ENCODE measurements around the gene WDPCP. TPM values are rescaled to one million over a fixed set of nuclear protein-coding genes. Genes with fewer than 3 reads are reported as not detected.
"Not testable (repeated sequence)": the region's sequence is repeated elsewhere in the genome, so short reads cannot be mapped to it uniquely, and the experiment has no call there.

WDPCP gene
- total and polyA plus RNA-seq, 12 donors: 2.7 to 14.6 (median 9.3) TPM

DNA sequence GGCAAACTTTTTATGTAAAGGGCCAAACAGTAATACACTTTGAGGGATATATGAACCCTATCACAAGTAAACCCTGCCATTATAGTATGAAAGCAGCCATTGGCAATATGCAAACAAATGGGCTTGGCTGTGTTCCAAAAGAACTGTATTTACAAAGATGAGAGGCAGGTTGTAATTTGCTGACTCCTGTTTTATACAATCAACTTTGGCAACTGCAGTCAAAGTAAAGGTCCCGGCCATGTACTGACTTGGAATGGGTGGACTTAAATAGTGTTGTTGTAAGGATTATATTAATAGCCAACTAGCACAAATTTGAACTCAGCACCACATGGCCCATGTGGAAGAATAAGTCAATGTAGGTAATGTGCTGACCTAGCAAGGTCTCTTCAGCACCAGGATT, 223.4 kb downstream of the WDPCP start:
- intact Hi-C loops (cut with DNase I): no loop called here
- DNase-seq: no peak
- no peak for TF ChIP-seq POLR2A (IDR thresholded peaks at IDR 0.05)
- TF ChIP-seq, protein P1, sequence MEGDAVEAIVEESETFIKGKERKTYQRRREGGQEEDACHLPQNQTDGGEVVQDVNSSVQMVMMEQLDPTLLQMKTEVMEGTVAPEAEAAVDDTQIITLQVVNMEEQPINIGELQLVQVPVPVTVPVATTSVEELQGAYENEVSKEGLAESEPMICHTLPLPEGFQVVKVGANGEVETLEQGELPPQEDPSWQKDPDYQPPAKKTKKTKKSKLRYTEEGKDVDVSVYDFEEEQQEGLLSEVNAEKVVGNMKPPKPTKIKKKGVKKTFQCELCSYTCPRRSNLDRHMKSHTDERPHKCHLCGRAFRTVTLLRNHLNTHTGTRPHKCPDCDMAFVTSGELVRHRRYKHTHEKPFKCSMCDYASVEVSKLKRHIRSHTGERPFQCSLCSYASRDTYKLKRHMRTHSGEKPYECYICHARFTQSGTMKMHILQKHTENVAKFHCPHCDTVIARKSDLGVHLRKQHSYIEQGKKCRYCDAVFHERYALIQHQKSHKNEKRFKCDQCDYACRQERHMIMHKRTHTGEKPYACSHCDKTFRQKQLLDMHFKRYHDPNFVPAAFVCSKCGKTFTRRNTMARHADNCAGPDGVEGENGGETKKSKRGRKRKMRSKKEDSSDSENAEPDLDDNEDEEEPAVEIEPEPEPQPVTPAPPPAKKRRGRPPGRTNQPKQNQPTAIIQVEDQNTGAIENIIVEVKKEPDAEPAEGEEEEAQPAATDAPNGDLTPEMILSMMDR (IDR thresholded peaks at IDR 0.05): no peak
- H3K4me1 ChIP-seq (replicated peaks in 1 of 2): no peaks in the 10 kb centered on the region
- no peaks in the 10 kb centered on the region for H3K27me3 ChIP-seq
- 92 to 97% (median 95%) methylated on average over 1 of the region's 1 CpG for WGBS, 4 donors
- no peak overlapping the region for H3K27ac ChIP-seq
- no peaks in the 10 kb centered on the region for H3K36me3 ChIP-seq (replicated peaks in 1 of 2)
- H3K4me3 ChIP-seq: no peak overlapping the region
- H3K9me3 ChIP-seq (replicated peaks in 1 of 3): no peaks in the 10 kb centered on the region

DNA sequence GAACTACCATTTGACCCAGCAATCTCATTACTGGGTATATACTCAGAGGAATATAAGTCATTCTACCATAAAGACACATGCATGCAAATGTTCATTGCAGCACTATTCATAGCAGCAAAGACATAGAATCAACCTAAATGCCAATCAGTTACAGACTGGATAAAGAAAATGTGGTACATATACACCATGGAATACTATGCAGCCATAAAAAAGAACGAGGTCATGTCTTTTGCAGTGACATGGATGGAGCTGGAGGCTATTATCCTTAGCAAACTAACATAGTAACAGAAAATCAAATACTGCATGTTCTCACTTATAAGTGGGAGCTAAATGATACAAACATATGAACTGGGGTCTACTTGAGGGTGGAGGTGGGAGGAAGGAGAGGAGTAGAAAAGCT, 230.6 kb downstream of the WDPCP start:
- H3K36me3 ChIP-seq (replicated peaks in 1 of 2); DNase-seq; H3K27me3 ChIP-seq; H3K27ac ChIP-seq; H3K4me3 ChIP-seq; H3K4me1 ChIP-seq (replicated peaks in 1 of 2); intact Hi-C loops (cut with DNase I); H3K9me3 ChIP-seq (replicated peaks in 1 of 3): not testable (repeated sequence)
- WGBS, 4 donors: 75 to 83% (median 80%) methylated on average over 1 of the region's 1 CpG

DNA sequence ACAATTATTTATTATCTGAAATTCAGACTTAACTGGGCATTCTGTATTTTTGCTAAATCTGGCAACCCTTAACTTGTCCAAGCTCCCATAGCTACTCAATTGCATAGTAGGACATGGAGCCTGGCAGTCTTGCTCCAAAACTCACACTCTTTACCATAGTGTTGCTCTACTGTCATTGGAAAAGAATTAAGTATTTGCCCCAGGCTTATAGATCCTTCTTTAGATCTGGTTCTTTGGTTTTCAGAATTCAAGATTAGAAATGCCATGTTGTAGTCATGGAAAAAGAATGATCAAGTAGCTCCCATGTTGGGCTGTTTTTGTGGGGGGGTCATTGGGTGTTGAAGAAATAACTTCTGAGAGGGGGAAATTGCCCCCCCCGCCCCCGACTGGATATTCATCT, 240.9 kb downstream of the WDPCP start:
- Histone ChIP-seq H3K4me1 (replicated peaks in 1 of 2) (no peaks in the 10 kb centered on the region), H3K27me3 (no peaks in the 10 kb centered on the region), H3K4me3 (no peak overlapping the region), H3K36me3 (replicated peaks in 1 of 2) (no peaks in the 10 kb centered on the region), H3K27ac (no peak overlapping the region), H3K9me3 (replicated peaks in 1 of 3) (peaks cover 0 to 11% (median 0%) of the 10 kb centered on the region in 3 donors)
- TF ChIP-seq, protein P1 (IDR thresholded peaks at IDR 0.05): no peak
- no peak for TF ChIP-seq POLR2A (IDR thresholded peaks at IDR 0.05)
- intact Hi-C loops (cut with DNase I): no loop called here
- WGBS, 4 donors: 90 to 100% (median 94%) methylated on average over 2 of the region's 2 CpGs
- DNase-seq: no peak

DNA sequence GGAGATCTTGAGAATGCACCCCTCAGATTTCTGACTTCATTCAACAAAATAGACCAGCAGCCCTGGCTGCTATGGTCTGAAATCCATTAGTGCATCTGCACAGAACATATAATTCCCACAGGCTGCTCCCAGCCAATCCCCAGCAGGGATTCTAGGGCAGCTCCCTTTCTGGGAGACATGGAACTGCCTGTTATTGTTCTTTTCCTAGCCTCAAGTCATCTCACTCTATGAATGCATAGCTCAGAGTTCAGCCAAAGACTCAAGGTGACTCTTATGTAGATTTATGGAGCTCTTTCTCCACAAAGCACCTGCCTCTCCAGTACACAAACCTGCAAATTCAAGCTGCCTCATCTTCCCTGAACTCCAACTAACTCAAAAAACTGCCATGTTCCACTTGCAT, 241.9 kb downstream of the WDPCP start:
- no peaks in the 10 kb centered on the region for H3K27me3 ChIP-seq
- H3K27ac ChIP-seq: no peak overlapping the region
- intact Hi-C loops (cut with DNase I): no loop called here
- peaks cover 0 to 11% (median 0%) of the 10 kb centered on the region in 3 donors for H3K9me3 ChIP-seq (replicated peaks in 1 of 3)
- H3K36me3 ChIP-seq (replicated peaks in 1 of 2): no peaks in the 10 kb centered on the region
- H3K4me3 ChIP-seq: no peak overlapping the region
- H3K4me1 ChIP-seq (replicated peaks in 1 of 2): no peaks in the 10 kb centered on the region
- no peak for TF ChIP-seq POLR2A (IDR thresholded peaks at IDR 0.05)
- TF ChIP-seq, protein P1 (IDR thresholded peaks at IDR 0.05): no peak
- no peak for DNase-seq

DNA sequence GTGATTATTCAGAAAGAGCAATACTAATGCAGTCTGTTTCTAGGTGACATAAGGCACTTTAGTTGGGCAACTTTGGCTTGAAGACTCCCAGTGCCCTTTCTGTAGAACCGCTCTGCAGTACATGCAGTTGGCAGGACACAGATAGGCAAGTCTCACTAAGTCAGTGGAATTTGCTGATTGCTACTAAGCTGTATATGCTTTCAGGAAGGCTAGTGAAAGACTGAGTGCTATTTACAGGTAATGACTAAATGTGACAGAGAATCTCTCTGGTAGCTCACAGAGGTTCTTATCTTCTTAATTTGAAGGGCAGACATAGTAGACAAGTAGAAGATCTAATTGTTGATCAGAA, 243.0 kb downstream of the WDPCP start:
- no peak for TF ChIP-seq POLR2A (IDR thresholded peaks at IDR 0.05)
- TF ChIP-seq, protein P1 (IDR thresholded peaks at IDR 0.05): no peak
- no peak for DNase-seq
- 88 to 100% (median 97%) methylated on average over 1 of the region's 1 CpG for WGBS, 4 donors
- no peaks in the 10 kb centered on the region for H3K4me1 ChIP-seq (replicated peaks in 1 of 2)
- H3K9me3 ChIP-seq (replicated peaks in 1 of 3): peaks cover 0 to 11% (median 0%) of the 10 kb centered on the region in 3 donors
- no peaks in the 10 kb centered on the region for H3K36me3 ChIP-seq (replicated peaks in 1 of 2)
- no peak overlapping the region for H3K4me3 ChIP-seq
- intact Hi-C loops (cut with DNase I): no loop called here
- no peak overlapping the region for H3K27ac ChIP-seq
- H3K27me3 ChIP-seq: no peaks in the 10 kb centered on the region
